Subcutaneous adipose tissue (tissue), 4 donors: Measurements from ENCODE around the gene ZNF618. TPM values are rescaled to one million over a fixed set of nuclear protein-coding genes. Genes with fewer than 3 reads are reported as not detected.

Experiments
- CTCF ChIP-seq: fragments of 450-650 bp; IDR thresholded peaks from one replicate; pipeline ENCODE4 v1.5.1; 2016; ENCODE audit warnings: low read depth, mild to moderate bottlenecking, control low read depth, antibody characterized with exemption, moderate library complexity
- total RNA-seq, 4 donors: library from RNA; depleted of rRNA; stranded (reverse); fragments of >200 nt; gene quantifications; one replicate each; pipeline ENCODE4 v1.1.0, GENCODE V29; 2016

ZNF618 gene
- total RNA-seq, 4 donors from 2014 or later: 3.7 to 7.7 (median 4.4) TPM

DNA sequence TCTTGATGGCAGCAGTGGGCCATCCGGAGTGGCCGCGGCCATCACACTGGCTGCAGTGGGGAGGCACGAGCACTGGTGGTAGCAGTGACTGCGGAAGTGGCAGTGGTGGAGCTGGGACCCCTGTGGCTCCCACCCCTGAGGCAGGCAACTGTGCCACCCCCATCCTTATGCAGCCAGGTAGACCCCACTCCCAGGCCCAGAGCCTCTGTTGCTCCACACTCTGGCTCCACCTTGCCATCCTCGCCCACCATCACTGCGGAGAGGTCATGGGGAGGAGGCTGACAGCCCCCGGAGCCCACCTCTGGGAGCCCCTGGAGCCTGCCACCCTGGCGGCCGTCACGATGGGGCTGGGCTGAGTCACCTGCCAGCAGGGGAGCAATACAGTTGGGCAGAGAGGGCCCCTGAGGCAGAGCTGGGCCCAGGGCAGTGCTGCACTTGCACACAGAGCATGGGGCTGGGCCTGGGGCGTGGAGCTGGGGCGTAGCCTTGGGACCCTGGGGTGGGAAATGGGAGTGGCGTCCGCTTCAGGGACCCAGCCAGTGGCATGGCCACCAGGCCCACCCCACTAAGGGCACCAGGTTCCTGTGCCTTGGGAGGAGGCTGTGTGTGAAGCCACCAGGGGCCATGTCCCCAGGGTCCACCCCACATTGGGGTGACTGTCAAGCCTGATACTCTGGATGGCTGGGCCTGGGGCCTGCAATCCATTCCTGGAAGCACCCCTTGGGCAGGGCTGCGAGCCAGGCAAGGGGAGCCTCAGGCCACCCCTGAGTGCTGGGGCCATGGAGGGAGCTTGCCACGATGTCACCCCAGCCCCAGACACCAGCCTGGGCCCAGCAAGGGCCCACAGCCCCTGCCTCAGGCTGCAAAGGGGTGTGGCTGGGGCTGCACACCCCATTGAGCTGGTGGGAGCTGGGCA, 194.3 kb downstream of the ZNF618 start:
- no peak for TF ChIP-seq CTCF

DNA sequence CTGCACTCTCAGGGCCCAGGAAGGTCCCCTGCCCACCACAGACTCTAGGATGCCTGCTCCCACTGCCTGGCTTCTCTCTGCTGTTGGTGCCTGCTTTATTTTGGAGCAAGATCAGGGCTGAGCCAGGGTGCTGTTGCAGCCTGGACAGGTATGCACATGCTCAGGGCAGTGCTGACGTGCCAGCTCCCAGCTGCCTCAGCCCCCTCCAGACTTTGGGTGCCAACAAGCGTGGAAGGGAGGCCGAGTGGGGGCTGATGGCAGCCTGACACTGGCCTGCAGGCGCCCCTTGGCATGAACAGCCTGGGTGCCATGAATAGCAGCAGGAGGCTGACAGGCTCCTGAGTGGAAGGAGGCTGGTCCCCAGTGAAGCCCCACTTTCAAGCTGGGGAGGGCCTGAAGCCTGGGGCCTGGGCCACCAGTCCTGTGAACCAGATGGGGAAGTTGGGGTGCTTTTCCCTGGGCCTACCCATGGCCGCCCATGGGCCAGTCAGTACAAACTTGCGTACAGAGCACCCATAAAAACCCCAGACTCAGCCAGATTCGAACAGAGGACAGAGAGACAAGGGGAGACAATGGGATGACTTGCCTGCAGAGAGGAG, 195.2 kb downstream of the ZNF618 start:
- no peak for TF ChIP-seq CTCF

- TF ChIP-seq CTCF: no peak
Observed at GRCh38 chr9:114072184-114073140, 196.4 kb downstream of the ZNF618 start.

DNA sequence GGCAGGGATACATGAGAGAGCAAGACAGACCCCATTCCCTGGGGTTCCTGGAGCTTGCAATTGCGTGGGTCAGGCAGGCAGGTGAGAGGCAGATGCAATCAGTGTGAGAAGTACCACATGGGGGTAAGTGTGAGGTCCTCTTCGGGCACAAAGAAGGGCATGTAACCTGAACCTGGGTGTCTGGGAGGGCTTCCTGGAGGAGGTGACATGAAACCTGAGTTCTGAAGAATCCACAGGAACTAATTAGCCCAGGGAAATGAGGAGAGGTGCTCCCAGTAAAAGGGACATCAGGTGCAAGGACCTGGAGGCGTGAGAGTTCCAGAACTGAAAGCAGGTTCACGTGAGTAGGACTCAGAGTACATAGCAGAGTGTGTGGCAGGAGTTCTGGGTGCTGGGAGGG, 199.5 kb downstream of the ZNF618 start:
- TF ChIP-seq CTCF: no peak

DNA sequence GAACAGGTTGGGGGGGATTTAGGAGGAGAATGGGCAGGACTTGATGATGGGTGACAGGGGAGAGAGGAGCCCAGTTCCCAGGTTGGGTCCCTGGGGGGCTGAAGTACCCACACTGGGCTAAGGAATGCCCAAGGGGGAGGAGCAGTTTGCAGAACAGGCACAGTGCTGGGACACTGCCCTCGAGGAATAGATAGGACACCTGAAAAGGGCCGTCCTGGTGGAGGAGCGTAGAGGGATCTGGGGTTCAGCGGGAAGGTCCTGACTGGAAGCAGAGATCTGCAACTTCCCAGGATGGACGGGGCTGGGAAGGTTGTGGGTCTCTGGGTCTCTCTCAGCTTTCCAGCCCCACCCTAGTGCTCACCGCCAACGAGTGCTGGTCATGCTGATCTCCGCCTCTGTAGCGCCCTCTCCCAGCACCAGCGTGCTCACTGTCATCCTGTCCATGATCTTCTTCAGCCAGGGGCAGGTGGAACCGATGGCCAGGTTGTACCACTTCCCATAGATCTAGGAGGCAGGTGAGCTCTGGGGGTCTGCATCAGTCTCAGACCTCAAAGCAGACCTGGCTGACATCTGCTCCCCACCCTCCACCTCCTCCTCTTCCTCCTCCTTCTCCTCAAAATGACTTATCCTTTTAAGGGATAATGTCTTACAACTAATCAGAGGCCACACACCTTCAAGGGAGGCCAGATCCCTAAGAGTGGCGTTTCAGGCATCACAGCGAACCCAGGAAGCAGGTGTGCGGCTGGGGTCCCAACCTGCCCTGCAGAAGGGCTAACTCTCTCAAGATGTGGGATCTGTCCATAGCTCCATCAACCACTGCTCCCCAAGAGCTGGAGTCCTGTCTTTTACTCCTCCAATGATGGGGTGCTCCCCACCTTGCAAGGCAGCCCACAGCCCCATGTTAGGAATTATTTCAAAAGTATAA, 200.4 kb downstream of the ZNF618 start:
- TF ChIP-seq CTCF: no peak

DNA sequence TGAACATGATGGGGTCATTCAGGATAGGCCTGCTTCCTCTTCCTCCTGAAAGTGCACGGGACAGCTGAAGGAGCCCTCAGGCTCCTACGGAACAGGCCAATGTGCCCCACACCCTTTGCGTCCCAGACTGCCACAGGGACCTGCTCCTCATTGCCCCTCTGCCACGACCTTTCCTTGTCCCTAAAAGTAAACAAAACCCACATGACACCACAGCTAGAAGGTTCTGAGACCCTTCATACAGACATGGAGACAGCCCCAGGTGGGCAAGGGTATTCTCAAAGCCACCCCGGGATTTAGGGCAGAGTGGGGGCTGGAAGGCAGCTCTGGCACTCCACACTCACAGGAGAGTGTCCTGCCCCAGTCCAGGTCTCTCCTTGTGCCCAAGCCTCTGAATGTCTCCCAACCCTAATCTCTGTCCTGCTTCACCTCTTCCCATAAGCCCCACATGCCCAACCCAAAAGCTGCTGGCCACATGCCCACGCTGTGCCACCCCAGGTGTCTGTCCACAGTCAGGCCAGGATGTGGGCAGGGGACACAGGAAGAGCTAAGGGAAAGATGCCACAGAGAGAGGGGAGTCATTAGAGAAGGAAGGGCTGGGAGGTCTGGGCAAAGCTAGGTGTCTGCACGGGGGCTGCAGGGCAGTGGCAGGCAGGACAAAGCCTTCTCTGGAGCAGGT, 201.2 kb downstream of the ZNF618 start:
- TF ChIP-seq CTCF: no peak
